Esophagus squamous epithelium (tissue), 5 donors: Measurements from ENCODE around the gene JARID2. TPM values are rescaled to one million over a fixed set of nuclear protein-coding genes. Genes with fewer than 3 reads are reported as not detected.
"Not testable (repeated sequence)": the region's sequence is repeated elsewhere in the genome, so short reads cannot be mapped to it uniquely, and the experiment has no call there.

Experiments
- DNase-seq: peaks from one replicate; lab custom pipeline; 2025; lab: John Stamatoyannopoulos, UW
- H3K27ac ChIP-seq, 4 donors: fragments of 200-600 bp; sonication (generic); one replicate each; pipeline ENCODE4 v1.5.1; 2016 to 2019; ENCODE audit warnings: mild to moderate bottlenecking in 1 of 4
- H3K27me3 ChIP-seq, 4 donors: fragments of 200-600 bp; sonication (generic); 1 replicate in 3 of 4; 2 replicates in 1 of 4; pipeline versions ENCODE4 v1.5.1 to v1.6.0; 2017 to 2021; ENCODE audit warnings: antibody characterized with exemption in 1 of 4
- H3K36me3 ChIP-seq, 3 donors: fragments of 200-600 bp; sonication (generic); one replicate each; pipeline ENCODE4 v1.5.1; 2016 to 2019
- H3K4me1 ChIP-seq, 3 donors: fragments of 200-600 bp; sonication (generic); one replicate each; pipeline ENCODE4 v1.5.1; 2017 to 2019
- H3K4me3 ChIP-seq, 4 donors: fragments of 200-600 bp; sonication (generic); 1 replicate in 3 of 4; 2 replicates in 1 of 4; pipeline ENCODE4 v1.5.1; 2016 to 2019; ENCODE audit warnings: mild to moderate bottlenecking in 2 of 4, moderate library complexity in 1 of 4
- H3K9me3 ChIP-seq, 3 donors: fragments of 200-600 bp; sonication (generic); one replicate each; pipeline ENCODE4 v1.5.1; 2016 to 2019
- POLR2A ChIP-seq, 4 donors: fragments of 450-650 bp; IDR thresholded peaks; one replicate each; pipeline ENCODE4 v1.6.1; 2017; ENCODE audit warnings: antibody characterized with exemption in 4 of 4, mild to moderate bottlenecking in 4 of 4, moderate library complexity in 3 of 4
- WGBS, 2 donors: methylation state at CpG; one replicate each; pipeline ENCODE4 v1.1.5; 2018; 5-methylcytosine and 5-hydroxymethylcytosine counted together
- intact Hi-C: fragments of 100-400 bp; cut with DNase I; formaldehyde crosslinking; loops from one replicate; pipeline ENCODE4 v1.15.0; 2022
- total RNA-seq, 4 donors: library from RNA; depleted of rRNA; stranded (reverse); fragments of >200 nt; gene quantifications; one replicate each; pipeline ENCODE4 v1.1.0, GENCODE V29; 2016
- TF ChIP-seq, protein P1 (sequence below), 6 experiments: fragments of 450-650 bp in 4 of 6; fragments of 200-600 bp in 2 of 6; sonication (generic) in 2 of 6; IDR thresholded peaks; one replicate each; pipeline ENCODE4 v1.5.1; 2016 to 2019; ENCODE audit warnings: antibody characterized with exemption in 6 of 6, mild to moderate bottlenecking in 4 of 6, moderate library complexity in 4 of 6
- donor health status: DM: yes; HTN: yes; CAD: no.

JARID2 gene
- total RNA-seq, 4 donors from 2014 or later = 13.3 to 19.6 (median 16.3) TPM

DNA sequence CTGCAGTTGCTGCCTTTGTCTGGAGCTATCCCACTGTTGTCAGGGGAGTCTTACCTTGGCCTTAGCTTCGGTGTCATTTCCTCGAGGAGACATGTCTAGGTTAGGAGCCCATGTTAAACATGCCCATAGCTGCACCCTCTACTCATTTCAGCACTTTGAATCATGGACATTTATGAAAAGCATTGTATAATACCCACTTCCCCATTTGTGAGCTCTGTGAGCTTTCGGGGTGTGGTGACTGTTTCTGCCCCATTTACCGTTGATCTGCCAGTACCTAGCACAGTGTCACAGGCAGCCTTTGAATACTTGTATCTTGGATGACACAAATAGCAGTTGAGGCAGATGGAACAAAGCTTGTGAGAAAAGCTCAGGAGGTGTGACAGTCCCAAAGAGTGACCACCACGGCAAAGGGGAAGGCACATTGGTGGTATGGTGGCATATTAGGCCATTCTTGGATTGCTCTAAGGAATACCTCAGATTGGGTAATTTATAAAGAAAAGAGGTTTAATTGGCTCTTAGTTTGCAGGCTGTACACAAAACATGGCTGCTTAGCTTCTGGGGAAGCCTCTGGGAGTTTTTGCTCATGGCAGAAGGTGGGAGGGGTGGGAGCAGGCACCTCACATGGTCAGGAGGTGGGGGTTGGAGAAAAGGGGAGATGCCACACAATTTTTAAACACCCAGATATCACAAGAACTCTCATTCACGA, 42.0 kb downstream of the JARID2 start:
- 55 to 78% methylated on average over 4 to 6 of the region's 6 CpGs for WGBS, 2 donors
- TF ChIP-seq, protein P1, sequence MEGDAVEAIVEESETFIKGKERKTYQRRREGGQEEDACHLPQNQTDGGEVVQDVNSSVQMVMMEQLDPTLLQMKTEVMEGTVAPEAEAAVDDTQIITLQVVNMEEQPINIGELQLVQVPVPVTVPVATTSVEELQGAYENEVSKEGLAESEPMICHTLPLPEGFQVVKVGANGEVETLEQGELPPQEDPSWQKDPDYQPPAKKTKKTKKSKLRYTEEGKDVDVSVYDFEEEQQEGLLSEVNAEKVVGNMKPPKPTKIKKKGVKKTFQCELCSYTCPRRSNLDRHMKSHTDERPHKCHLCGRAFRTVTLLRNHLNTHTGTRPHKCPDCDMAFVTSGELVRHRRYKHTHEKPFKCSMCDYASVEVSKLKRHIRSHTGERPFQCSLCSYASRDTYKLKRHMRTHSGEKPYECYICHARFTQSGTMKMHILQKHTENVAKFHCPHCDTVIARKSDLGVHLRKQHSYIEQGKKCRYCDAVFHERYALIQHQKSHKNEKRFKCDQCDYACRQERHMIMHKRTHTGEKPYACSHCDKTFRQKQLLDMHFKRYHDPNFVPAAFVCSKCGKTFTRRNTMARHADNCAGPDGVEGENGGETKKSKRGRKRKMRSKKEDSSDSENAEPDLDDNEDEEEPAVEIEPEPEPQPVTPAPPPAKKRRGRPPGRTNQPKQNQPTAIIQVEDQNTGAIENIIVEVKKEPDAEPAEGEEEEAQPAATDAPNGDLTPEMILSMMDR (IDR thresholded peaks at IDR 0.05) = no peak
- no peak for TF ChIP-seq POLR2A (IDR thresholded peaks at IDR 0.05)

DNA sequence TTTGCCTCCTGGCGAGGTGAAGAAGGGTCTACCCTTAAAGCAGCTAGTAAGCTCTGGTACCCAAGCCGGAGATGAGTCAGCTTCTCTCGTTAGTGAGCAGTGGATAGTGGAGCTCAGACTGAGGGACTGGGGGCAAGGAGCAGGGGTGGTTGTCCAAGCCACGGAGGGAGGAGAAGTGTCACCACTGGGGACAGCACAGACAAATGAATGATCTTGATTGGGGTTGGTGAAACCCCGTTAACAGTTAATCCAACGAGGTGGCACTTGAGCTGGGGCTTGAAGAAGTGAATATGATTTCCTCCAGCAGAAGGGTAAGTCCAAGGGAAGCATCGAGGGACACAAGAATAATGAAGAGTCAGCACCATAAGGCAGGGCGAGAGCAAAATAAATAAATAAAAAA, 43.0 kb downstream of the JARID2 start:
- no peak overlapping the region for H3K4me3 ChIP-seq
- TF ChIP-seq POLR2A (IDR thresholded peaks at IDR 0.05) = no peak
- intact Hi-C loops = no loop called here
- no peaks in the 10 kb centered on the region for H3K9me3 ChIP-seq
- no peaks in the 10 kb centered on the region for H3K36me3 ChIP-seq
- WGBS, 2 donors = 75 to 86% methylated on average over 5 to 7 of the region's 8 CpGs
- DNase-seq = no peak
- H3K4me1 ChIP-seq = peaks cover 0 to 51% (median 18%) of the 10 kb centered on the region in 3 donors
- no peak overlapping the region for H3K27ac ChIP-seq
- no peaks in the 10 kb centered on the region for H3K27me3 ChIP-seq

More for the DNA sequence above, 42.0 kb downstream of the JARID2 start:
- DNase-seq = no peak
- no peak overlapping the region for H3K4me3 ChIP-seq
- no peaks in the 10 kb centered on the region for H3K9me3 ChIP-seq
- no peak overlapping the region for H3K27ac ChIP-seq
- H3K27me3 ChIP-seq = no peaks in the 10 kb centered on the region
- intact Hi-C loops = no loop called here
- no peaks in the 10 kb centered on the region for H3K36me3 ChIP-seq
- H3K4me1 ChIP-seq = peaks cover 0 to 46% (median 12%) of the 10 kb centered on the region in 3 donors

DNA sequence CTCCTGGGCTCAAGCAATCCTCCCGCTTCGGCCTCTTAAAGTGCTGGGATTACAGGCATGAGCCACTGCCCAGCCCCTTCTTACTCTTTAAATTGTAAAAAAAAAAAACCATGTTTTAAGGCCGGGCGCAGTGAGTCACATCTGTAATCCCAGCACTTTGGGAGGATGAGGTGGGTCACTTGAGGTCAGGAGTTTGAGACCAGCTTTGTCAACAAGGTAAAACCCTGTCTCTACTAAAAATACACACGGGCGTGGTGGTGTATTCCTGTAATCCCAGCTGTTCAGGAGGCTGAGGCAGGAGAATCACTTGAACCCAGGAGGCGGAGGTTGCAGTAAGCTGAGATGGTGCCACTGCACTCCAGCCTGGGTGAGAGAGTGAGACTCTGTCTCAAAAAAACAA, 43.6 kb downstream of the JARID2 start:
- H3K9me3 ChIP-seq, H3K27ac ChIP-seq, H3K4me3 ChIP-seq, DNase-seq, H3K36me3 ChIP-seq, intact Hi-C loops, H3K27me3 ChIP-seq: not testable (repeated sequence)
- WGBS, 2 donors = 70 to 74% methylated on average over 7 of the region's 7 CpGs
- H3K4me1 ChIP-seq = peaks cover 0 to 52% (median 18%) of the 10 kb centered on the region in 3 donors

DNA sequence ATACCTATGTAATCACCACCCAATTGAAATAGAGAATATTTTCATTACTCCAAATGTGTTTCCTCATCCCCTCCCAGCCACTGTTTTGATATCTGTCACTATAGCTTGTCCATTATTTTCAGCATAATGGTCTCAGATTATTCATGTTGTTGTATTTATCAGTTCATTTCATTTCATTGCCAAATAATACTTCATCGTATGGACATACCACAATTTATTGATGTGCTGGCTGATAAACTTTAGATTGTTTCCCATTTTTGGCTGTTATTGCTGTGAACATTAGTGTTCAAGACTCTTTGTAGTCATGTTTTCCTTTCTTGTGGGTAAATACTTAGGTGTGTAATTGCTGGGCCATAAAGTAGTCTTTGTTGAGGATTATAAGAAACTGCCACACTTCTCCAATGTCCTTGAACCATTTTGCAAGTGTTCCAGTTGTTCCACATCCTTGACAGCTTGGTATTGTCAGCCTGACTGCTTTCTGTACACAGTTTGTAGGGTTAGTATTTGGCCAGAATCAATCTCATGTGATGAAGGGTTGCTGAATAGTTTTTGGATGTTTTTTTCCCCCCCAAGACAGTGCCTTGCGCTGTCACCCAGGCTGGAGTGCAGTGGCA, 44.3 kb downstream of the JARID2 start:
- Histone ChIP-seq H3K36me3 (no peaks in the 10 kb centered on the region), H3K27ac (no peak overlapping the region), H3K4me1 (peaks cover 0 to 47% (median 11%) of the 10 kb centered on the region in 3 donors), H3K9me3 (no peaks in the 10 kb centered on the region), H3K27me3 (no peaks in the 10 kb centered on the region), H3K4me3 (no peak overlapping the region)
- 88 to 95% methylated on average over 2 of the region's 2 CpGs for WGBS, 2 donors
- TF ChIP-seq POLR2A (IDR thresholded peaks at IDR 0.05) = no peak
- TF ChIP-seq, protein P1 (IDR thresholded peaks at IDR 0.05) = no peak
- DNase-seq = no peak
- intact Hi-C loops = no loop called here

DNA sequence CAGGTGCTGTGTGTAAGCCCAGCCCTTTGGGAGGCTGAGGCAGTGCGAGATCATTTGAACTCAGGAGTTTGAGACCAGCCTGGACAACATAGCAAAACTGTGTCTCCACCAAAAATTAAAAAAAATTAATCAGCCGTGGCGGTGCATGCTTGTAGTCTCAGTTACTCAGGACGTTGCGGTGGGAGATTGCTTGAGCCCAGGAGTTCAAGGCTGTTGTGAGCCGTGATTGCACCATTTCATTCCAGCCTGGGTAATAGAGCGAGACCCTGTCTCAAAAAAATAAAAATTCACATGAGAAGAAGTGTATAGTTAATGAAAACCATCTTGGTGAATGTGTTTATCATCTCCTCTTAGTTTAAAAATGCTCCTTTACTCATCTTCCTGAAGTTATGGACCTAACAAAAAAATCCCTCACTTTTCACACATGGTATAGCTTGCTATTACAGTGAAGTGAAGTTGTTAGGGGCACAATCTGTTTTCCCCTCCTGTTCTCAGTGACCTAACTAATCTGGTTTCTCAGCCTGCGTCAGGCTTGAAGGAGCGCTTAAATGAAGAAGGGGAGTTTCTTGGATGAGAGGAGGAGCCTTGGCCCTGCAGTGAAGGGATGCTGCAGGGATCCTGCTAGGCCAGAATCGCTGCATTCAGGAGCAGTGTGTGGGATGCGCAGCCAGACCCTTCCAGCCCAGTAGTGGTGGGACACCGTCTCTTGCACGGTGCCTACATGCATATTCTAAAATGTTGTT, 45.3 kb downstream of the JARID2 start:
- Histone ChIP-seq H3K9me3 (no peaks in the 10 kb centered on the region), H3K36me3 (no peaks in the 10 kb centered on the region), H3K4me1 (peaks cover 0 to 40% (median 10%) of the 10 kb centered on the region in 3 donors), H3K4me3 (no peak overlapping the region), H3K27ac (no peak overlapping the region), H3K27me3 (no peaks in the 10 kb centered on the region)
- no peak for DNase-seq
- 90 to 92% methylated on average over 10 to 13 of the region's 13 CpGs for WGBS, 2 donors
- TF ChIP-seq, protein P1 (IDR thresholded peaks at IDR 0.05) = no peak
- TF ChIP-seq POLR2A (IDR thresholded peaks at IDR 0.05) = no peak
- intact Hi-C loops = no loop called here
